ENCODE data around the gene DRAM2. TPM values are rescaled to one million over a fixed set of nuclear protein-coding genes. Genes with fewer than 3 reads are reported as not detected.
A peak's percentile ranks its signal among the peaks of the same experiment; 100 is the strongest.

DRAM2 gene
- 37.9 TPM for polyA plus RNA-seq (2013, experiment 1 of 2; ENCODE audit: insufficient read length)
- 54.4 TPM for polyA plus RNA-seq (2013, experiment 2 of 2; ENCODE audit: insufficient read length)

- DNase-seq = peak; percentile 96
Measured at GRCh38 chr1:111139956-111140679, at the start of gene DRAM2, which contains the start of gene CEPT1. Gene DRAM2 (minus strand): TSS chr1:111140093. CDS start chr1:111131554, 8,539 bp downstream. Gene CEPT1 (plus strand): TSS chr1:111140223. CDS start chr1:111147715, 7,492 bp downstream.

DNA sequence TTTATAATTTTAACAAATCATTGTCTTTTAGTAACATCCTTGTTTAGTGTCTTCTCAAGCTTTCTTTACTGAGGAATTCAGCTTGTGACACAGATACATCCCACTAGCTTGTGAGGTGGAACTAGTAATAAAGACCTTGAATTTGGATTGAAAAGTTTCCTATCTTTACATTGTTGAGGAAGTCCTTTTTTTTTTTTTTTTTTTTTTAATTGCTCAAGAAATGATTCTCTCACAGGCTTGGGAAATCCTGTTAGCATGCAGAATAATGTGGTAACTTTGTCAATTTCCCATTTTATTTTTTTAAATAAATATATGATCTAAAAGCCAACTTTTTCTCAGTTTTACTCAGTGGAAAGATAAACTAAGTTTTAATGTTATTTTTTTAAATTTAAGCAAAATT is 44.8 kb upstream of the DRAM2 start:
- no peak for DNase-seq

DNA sequence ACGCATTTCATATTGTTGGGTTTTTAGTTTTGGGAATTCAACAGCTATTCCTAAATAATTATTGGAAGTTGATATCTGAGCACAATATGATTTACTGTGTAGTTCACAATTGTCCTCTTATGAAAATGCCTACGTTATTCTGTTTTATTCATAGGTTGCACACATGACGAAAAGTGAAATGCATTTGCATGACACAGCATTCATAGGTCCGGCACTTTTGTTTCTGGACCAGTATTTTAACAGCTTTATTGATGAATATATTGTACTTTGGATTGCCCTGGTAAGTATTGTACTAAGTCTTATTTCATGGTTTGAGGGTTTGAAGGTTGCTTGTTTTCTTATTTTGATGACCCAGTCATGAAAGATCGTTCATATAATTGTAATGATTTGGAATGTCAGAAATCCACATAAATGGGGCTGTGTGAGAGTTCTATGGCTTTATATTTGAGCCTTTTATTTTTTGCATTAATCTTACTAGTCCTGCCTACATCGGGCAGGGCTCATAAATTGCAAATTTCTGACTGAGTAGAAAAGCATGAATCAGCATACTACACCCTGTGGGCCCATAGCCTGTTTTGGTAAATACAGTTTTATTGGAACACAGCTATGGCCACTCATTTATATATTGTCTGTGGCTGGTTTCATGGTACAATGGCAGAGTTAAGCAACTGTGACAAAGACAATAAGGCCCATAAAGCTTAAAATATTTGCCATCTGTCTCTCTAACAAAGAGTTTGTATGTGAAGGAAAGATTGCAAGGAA is 43.6 kb upstream of the DRAM2 start:
- DNase-seq = no peak

- no peak for DNase-seq
Measured at GRCh38 chr1:111182052-111182451, 42.2 kb upstream of the DRAM2 start.

- DNase-seq = no peak
Measured at GRCh38 chr1:111179968-111180533, 40.2 kb upstream of the DRAM2 start.

- DNase-seq = no peak
Measured at GRCh38 chr1:111176678-111177077, 36.8 kb upstream of the DRAM2 start.

DNA sequence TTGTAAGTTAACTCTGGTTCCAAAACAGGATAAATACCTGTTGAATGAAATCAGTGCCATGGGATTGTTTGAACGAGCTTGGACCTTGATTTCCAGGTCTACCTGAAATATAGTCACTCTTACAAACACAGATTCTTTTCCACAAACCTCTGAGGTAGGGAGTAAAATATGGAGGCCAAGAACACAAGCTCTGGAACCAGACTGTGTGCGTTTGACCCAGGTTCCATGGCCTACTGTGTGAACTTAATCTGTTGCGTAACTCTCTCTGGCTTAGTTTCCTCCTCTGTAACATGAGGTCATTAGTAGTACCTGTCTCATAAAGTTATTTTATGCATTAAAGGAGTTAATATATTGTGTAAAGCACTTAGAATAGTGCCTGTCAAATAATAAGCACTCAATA is 35.5 kb upstream of the DRAM2 start:
- DNase-seq = no peak

- no peak for DNase-seq
Measured at GRCh38 chr1:111174070-111174469, 34.2 kb upstream of the DRAM2 start.

GRCh38 chr1:111172463-111172862 is 32.6 kb upstream of the DRAM2 start:
- no peak for DNase-seq

GRCh38 chr1:111164151-111164550 is 24.3 kb upstream of the DRAM2 start:
- no peak for DNase-seq

DNA sequence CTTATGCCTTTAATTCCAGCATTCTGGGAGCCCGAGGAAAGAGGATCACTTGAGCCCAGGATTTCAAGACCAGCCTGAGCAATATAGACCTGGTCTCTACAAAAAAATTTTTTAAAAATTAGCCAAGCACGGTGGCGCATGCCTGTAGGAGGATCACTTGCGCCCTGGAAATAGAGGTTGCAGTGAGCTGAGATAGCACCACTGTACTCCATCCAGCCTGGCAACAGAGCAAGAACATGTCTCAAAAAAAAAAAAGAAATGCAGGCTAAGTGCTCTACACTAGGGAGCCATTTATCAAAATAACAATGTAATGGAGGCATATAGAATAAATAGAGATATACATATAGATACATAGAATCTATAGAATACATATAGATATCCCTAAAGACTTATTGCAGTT is 23.5 kb upstream of the DRAM2 start:
- DNase-seq = no peak

- no peak for DNase-seq
Measured at GRCh38 chr1:111162488-111162880, 22.6 kb upstream of the DRAM2 start.

GRCh38 chr1:111161843-111162487 is 22.1 kb upstream of the DRAM2 start:
- no peak for DNase-seq

- DNase-seq = no peak
Measured at GRCh38 chr1:111157431-111157830, 17.5 kb upstream of the DRAM2 start.

DNA sequence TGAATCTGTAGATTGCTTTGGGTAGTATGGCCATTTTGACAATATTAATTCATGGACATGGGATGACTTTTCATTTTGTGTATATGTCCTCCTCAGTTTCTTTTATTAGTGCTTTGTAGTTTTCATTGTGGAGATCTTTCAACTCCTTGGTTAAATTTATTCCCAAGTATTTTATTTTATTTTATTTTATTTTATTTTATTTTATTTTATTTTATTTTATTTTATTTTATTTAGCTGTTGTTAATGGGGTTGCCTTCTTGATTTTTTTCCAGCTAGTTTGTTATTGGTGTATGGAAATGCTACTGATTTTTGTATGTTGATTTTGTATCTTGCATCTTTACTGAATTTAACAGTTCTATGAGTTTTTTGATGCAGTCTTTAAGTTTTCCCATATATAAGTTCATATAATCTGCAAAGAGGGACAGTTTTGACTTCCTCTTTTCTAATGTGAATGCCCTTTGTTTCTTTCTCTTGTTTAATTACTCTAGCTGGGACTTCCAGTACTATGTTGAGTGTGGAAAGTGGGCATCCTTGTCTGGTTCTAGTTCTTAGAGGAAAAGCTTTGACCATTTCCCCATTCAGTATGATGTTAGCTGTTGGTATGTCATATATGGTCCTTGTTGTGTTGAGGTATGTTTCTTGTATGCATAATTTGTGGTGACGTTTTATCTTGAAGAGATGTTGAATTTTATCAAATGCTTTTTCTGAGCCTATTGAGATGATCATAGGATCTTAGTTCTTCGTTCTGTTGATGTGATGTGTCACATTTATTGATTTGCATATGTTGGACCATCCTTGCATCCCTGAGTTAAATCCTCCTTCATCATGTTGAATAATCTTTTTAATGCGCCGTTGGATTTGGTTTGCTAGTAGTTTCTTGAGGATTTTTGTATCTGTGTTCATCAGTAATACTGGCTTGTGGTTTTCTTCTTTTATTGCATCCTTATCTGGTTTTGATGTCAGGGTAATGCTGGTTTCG is 14.4 kb upstream of the DRAM2 start:
- DNase-seq = no peak

DNA sequence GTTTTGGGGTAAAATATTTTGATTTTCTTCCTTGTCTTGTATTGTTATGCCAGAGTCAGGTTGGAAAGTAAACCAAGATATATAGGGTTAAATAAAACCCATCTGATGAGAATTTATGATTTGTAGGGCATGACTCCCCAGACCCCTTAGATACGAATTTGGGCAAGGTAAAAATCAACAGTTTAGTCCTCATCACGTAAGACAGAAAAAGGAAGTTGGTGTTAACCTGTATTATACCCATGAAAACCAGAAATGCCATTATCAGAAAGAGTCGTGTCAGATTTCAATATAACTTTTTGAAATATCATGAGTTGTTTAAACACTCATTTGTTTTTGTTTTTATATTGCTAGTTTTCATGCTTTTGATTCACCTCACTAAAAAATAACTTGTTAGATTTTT is 11.9 kb upstream of the DRAM2 start:
- DNase-seq = no peak

- DNase-seq = no peak
Measured at GRCh38 chr1:111148376-111148881, 8.5 kb upstream of the DRAM2 start.

- DNase-seq = no peak
Measured at GRCh38 chr1:111147948-111148347, 8.1 kb upstream of the DRAM2 start.

DNA sequence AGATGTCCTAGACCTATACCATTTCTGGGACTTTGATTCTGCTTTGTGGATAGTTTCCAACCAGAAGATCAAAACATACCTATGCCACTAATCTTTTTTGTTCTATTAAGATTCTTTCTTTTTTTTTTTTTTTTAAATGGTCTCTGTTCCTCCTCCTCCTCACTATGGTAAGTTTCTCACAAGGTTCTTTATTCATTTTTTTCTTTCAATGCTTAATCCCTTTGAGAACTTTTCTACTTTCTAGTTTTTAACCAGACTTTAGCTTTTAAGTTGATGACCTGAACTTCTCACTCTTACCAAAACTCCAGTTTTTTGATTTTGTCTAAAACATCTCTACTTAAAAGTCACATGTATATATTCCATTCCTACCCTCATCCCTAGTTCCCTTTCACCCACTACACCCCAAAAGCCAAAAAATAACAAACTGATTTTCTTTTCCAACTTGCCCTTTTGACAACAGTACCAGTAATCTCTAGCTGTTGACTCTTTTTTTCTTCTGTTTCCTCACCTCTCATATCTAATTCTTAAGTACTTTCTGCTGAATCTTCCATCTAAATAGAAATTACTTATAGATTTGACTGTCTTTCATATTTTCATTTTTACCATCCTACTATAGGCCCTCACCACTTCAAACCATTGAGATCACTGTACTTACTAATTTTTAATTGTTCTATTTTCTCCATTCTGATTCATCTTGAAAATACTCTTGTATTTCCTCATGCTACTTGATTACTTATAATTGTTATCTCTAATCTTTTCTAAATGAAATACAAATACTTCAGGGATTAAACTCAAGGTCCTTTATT is 6.3 kb upstream of the DRAM2 start:
- DNase-seq = no peak

GRCh38 chr1:111145542-111145941 is 5.6 kb upstream of the DRAM2 start:
- DNase-seq = no peak
